ENCODE measurements around the gene CHAC1. TPM values are rescaled to one million over a fixed set of nuclear protein-coding genes. Genes with fewer than 3 reads are reported as not detected.

CHAC1 gene
- total and polyA plus RNA-seq, 2 of the 13 experiments (the other 11 are each of a cell fraction or from before 2014, with no cell fraction given): 0.44 TPM; not detected in 1

DNA sequence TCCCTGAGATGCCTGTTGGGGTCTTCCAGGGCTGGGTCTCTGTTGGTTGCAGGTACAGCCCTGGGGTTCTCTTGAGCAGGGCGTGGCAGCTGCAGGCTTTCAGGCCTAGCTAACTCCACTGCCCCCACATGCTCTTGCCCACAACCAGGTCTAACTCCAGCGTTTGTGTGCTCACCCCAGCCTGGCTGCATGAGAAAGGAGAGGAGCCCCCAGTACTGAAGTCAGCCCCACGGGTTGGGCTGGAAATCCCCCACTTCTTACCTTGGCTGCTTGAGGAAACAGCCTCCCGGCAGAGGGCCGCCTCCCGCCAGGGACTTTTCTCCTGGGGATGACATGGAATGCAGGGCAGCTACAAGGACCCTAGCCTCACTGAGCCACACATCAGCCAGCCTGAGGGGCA is 40.8 kb upstream of the CHAC1 start (continued):
- TF ChIP-seq ZNF292 (CRISPR knock-in tag; IDR thresholded peaks at IDR 0.05; ENCODE audit: borderline replicate concordance, low read depth) (no peak), ZNF260 (CRISPR knock-in tag; IDR thresholded peaks at IDR 0.05; ENCODE audit: borderline replicate concordance, low read depth) (no peak)

GRCh38 chr15:40914013-40914412 is 39.3 kb upstream of the CHAC1 start:
- Histone ChIP-seq H3K79me2 (ENCODE audit: insufficient read depth, low read length) (no peaks in the 10 kb centered on the region), H3K4me2 (ENCODE audit: low read depth, low read length) (no peak overlapping the region), H3K27ac (ENCODE audit: extremely low read length, insufficient read depth, low read length) (no peak overlapping the region), H3K36me3 (replicated peaks in 1 of 2; ENCODE audit: control insufficient read depth in 1 of 2, insufficient read depth in 2 of 2, low read length in 2 of 2) (no peaks in the 10 kb centered on the region), H3K9ac (ENCODE audit: insufficient read depth, low read depth, low read length) (no peak overlapping the region), H3K4me3 (replicated peaks in 1 of 3; ENCODE audit: insufficient read depth in 1 of 3, low read depth in 2 of 3, low read length in 3 of 3) (no peak overlapping the region), H4K20me1 (ENCODE audit: insufficient read depth, low read length) (no peaks in the 10 kb centered on the region), H2AFZ (ENCODE audit: low read length) (no peak overlapping the region), H3K9me3 (ENCODE audit: low read length) (no peaks in the 10 kb centered on the region), H3K4me1 (ENCODE audit: insufficient read depth, low read length) (peaks cover 70% of the 10 kb centered on the region), H3K27me3 (ENCODE audit: control insufficient read depth in 1 of 2, insufficient read depth in 2 of 2, low read length in 2 of 2) (peaks cover 0 to 17% of the 10 kb centered on the region in 2 experiments; a peak in 3 of 5 replicates)
- intact Hi-C loops (cut with micrococcal nuclease; ENCODE audit: unreplicated experiment) (no loop called here), in situ Hi-C loops (cut with HindIII; ENCODE audit: extremely low pct_ligation_motif_present, low pct_unique_long_range_greater_than_20kb) (no loop called here)
- FAIRE-seq (peak; percentile 15), DNase-seq (ENCODE audit: low spot score) (no peak), ATAC-seq (no peak)
- CTCF ChIA-PET (ENCODE audit: low intra/inter-chr PET ratio, low total read pairs): interaction anchor here (1.1 kb wide), 1 partner anchor 271 kb away, joined by 3 read pairs; no protein-coding TSS in a partner anchor
- TF ChIP-seq SMARCC2 (IDR thresholded peaks at IDR 0.05) (no peak), CREB1 (IDR thresholded peaks at IDR 0.05) (peak; percentile 5; the same call in 1 of the 2 replicates), CREB1 (CRISPR knock-in tag; IDR thresholded peaks at IDR 0.05) (no peak), MEIS2 (CRISPR knock-in tag; IDR thresholded peaks at IDR 0.05) (no peak), U2AF2 (IDR thresholded peaks at IDR 0.05; ENCODE audit: low read depth, low read length) (no peak), PBX2 (CRISPR knock-in tag; IDR thresholded peaks at IDR 0.05) (no peak)
- TF ChIP-seq, protein P1, sequence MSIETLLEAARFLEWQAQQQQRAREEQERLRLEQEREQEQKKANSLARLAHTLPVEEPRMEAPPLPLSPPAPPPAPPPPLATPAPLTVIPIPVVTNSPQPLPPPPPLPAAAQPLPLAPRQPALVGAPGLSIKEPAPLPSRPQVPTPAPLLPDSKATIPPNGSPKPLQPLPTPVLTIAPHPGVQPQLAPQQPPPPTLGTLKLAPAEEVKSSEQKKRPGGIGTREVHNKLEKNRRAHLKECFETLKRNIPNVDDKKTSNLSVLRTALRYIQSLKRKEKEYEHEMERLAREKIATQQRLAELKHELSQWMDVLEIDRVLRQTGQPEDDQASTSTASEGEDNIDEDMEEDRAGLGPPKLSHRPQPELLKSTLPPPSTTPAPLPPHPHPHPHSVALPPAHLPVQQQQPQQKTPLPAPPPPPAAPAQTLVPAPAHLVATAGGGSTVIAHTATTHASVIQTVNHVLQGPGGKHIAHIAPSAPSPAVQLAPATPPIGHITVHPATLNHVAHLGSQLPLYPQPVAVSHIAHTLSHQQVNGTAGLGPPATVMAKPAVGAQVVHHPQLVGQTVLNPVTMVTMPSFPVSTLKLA (IDR thresholded peaks at IDR 0.05): 0 out of 2 replicates have a peak, but pooled peaks have one; percentile 28
- TF ChIP-seq, protein P2, sequence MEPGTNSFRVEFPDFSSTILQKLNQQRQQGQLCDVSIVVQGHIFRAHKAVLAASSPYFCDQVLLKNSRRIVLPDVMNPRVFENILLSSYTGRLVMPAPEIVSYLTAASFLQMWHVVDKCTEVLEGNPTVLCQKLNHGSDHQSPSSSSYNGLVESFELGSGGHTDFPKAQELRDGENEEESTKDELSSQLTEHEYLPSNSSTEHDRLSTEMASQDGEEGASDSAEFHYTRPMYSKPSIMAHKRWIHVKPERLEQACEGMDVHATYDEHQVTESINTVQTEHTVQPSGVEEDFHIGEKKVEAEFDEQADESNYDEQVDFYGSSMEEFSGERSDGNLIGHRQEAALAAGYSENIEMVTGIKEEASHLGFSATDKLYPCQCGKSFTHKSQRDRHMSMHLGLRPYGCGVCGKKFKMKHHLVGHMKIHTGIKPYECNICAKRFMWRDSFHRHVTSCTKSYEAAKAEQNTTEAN (CRISPR knock-in tag; conservative IDR thresholded peaks at IDR 0.05): 0 out of 2 replicates have a peak, but pooled peaks have one; percentile 16
- POLR2A ChIA-PET: no interaction called here
- 70% methylated on average over 12 of the region's 12 CpGs for WGBS (ENCODE audit: low lambda C conversion rate)
- BruUV-seq (replicated peaks): no TSS peak
